Measurements from ENCODE around the gene MOB3A. TPM values are rescaled to one million over a fixed set of nuclear protein-coding genes. Genes with fewer than 3 reads are reported as not detected.

MOB3A gene
- total and polyA plus RNA-seq, 2 of the 8 experiments (the other 6 are each of a cell fraction or from before 2014, with no cell fraction given): 9.2 to 9.6 TPM

DNA sequence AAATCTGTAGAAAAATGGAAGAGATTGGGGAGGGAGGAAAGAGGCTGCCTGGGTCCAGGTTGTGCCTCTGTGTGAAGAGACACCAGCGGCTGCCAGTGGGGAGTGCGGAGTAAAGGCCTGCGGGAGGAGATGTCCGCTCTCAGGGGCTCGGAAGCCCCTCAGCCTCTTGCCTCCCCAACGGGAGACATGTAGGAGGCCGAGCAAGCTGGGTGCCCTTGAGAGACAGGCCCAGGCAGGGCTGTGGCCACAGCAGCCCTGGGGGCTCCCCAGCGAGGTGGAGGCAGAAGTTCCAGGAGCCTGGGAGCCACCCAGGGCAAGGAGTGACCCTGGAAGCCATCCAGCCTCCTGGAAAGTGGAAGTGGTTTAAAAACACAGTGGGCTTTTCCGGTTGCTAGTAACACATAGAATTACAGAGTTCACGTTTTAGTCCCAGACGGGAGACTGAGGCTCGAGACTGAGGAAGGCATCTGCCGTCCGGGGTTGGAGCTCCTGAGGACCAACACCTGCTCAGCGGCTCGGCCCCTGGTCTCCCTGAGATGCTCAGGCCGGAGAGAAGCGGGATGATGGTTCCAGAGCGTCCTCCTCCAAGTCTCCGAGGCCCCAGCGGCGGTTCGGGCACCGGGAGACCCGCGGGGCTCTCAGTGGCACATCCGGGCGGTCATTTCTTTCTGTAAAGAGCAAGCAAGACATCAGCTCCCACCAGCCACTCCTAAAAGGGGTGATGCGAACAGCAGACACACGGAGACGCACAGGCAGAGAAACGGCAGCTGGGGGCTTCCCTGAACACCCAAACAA, 23.2 kb downstream of the MOB3A start:
- Histone ChIP-seq H3K27me3 (replicated peaks in 1 of 4; ENCODE audit: control insufficient read depth in 3 of 4, extremely low read depth in 1 of 4, insufficient read depth in 3 of 4, low read length in 3 of 4) (no peaks in the 10 kb centered on the region), H2BK20ac (ENCODE audit: low read length) (no peak overlapping the region), H3K56ac (replicated peaks; ENCODE audit: insufficient read length, low read depth, low read length) (no peak overlapping the region), H3K4me2 (ENCODE audit: insufficient read depth in 1 of 2, low read depth in 2 of 2, low read length in 2 of 2) (no peak overlapping the region), H3K23ac (ENCODE audit: insufficient read length) (no peak overlapping the region), H2BK120ac (replicated peaks; ENCODE audit: low read depth, low read length) (no peak overlapping the region), H2BK5ac (ENCODE audit: low read depth, low read length) (no peak overlapping the region), H3K4me1 (replicated peaks in 1 of 4; ENCODE audit: control insufficient read depth in 3 of 4, insufficient read depth in 4 of 4, low read length in 3 of 4) (no peaks in the 10 kb centered on the region; a peak in 1 of 7 replicates), H4K20me1 (replicated peaks in 1 of 2; ENCODE audit: control insufficient read depth in 1 of 2, insufficient read depth in 2 of 2, low read length in 2 of 2) (no peaks in the 10 kb centered on the region), H3K9me3 (ENCODE audit: insufficient read depth in 2 of 2, low read depth in 1 of 2, low read length in 1 of 2) (no peaks in the 10 kb centered on the region), H2AFZ (ENCODE audit: low read length) (no peak overlapping the region), H3K18ac (ENCODE audit: extremely low read depth, low read length) (no peak overlapping the region), H3K9ac (replicated peaks in 1 of 4; ENCODE audit: extremely low read depth in 1 of 4, low read depth in 3 of 4, low read length in 3 of 4) (no peak overlapping the region), H3K36me3 (ENCODE audit: control insufficient read depth in 2 of 4, insufficient read depth in 4 of 4, low read length in 3 of 4) (peaks cover 0 to 3% (median 0%) of the 10 kb centered on the region in 4 experiments; a peak in 2 of 8 replicates), H4K8ac (ENCODE audit: extremely low read depth, insufficient read depth, low read length) (no peak overlapping the region), H4K5ac (ENCODE audit: insufficient read length, low read depth, low read length) (no peak overlapping the region), H4K91ac (replicated peaks; ENCODE audit: insufficient read length, low read length) (no peak overlapping the region), H2AK5ac (ENCODE audit: low read depth, low read length) (no peak overlapping the region), H3K79me2 (ENCODE audit: control insufficient read depth in 1 of 2, insufficient read depth in 2 of 2, low read length in 2 of 2) (no peaks in the 10 kb centered on the region), H3K23me2 (ENCODE audit: low read depth, low read length) (no peaks in the 10 kb centered on the region), H3K27ac (ENCODE audit: low read depth, low read length) (no peak overlapping the region), H3K14ac (ENCODE audit: insufficient read length) (no peak overlapping the region), H3K4ac (replicated peaks; ENCODE audit: insufficient read length, low read depth, low read length) (no peak overlapping the region), H2BK15ac (ENCODE audit: low read length) (no peak overlapping the region), H2BK12ac (ENCODE audit: low read depth, low read length) (no peak overlapping the region), H3K79me1 (ENCODE audit: low read depth, low read length) (no peaks in the 10 kb centered on the region), H3K4me3 (ENCODE audit: extremely low read depth in 1 of 4, insufficient read depth in 2 of 4, low read depth in 3 of 4, low read length in 4 of 4) (no peak overlapping the region)
- POLR2A ChIA-PET (ENCODE audit: partially characterized antibody): interaction anchor here (1.3 to 1.5 kb wide), 2 partner anchors 15 to 82 kb away, joined by 3 to 5 read pairs; no protein-coding TSS in a partner anchor
- DNase-seq (ENCODE audit: low read depth in 1 of 2, low spot score in 2 of 2): no peak
- 93% methylated on average over 32 of the region's 32 CpGs; no CpG with 5 or more reads in 1 of the 2 experiments for WGBS, 2 experiments (ENCODE audit: extremely low coverage in 1 of 2, insufficient coverage in 1 of 2, insufficient read length in 1 of 2, insufficient replicate concordance in 2 of 2, low coverage in 1 of 2, low lambda C conversion rate in 2 of 2, missing lambda C conversion rate in 1 of 2)
- CTCF ChIA-PET (ENCODE audit: partially characterized antibody): interaction anchor here (0.6 kb wide), 1 partner anchor 18 kb away, joined by 3 read pairs; no protein-coding TSS in a partner anchor
- no peak for FAIRE-seq
- TF ChIP-seq SUZ12 (IDR thresholded peaks at IDR 0.05; ENCODE audit: low read length) (no peak), TBP (IDR thresholded peaks at IDR 0.05; ENCODE audit: low read depth, low read length) (no peak), CEBPB (IDR thresholded peaks at IDR 0.05; ENCODE audit: low read depth, low read length) (no peak), CHD2 (IDR thresholded peaks at IDR 0.05; ENCODE audit: low read length) (no peak), SRF (IDR thresholded peaks at IDR 0.05; ENCODE audit: low read depth, low read length) (no peak), EGR1 (IDR thresholded peaks at IDR 0.05; ENCODE audit: borderline replicate concordance, low read depth, low read length) (no peak), RXRA (IDR thresholded peaks at IDR 0.05; ENCODE audit: insufficient read depth, low read depth, low read length) (no peak), JUND (IDR thresholded peaks at IDR 0.05; ENCODE audit: low read length) (no peak), CHD1 (IDR thresholded peaks at IDR 0.05; ENCODE audit: low read depth, low read length) (no peak), ASH2L (IDR thresholded peaks at IDR 0.05; ENCODE audit: low read length) (no peak), TEAD4 (IDR thresholded peaks at IDR 0.05; ENCODE audit: low read depth, low read length) (no peak), TAF1 (IDR thresholded peaks at IDR 0.05; ENCODE audit: low read depth, low read length) (no peak), KDM1A (IDR thresholded peaks at IDR 0.05; ENCODE audit: borderline replicate concordance, low read length) (no peak)
- TF ChIP-seq, protein P1, sequence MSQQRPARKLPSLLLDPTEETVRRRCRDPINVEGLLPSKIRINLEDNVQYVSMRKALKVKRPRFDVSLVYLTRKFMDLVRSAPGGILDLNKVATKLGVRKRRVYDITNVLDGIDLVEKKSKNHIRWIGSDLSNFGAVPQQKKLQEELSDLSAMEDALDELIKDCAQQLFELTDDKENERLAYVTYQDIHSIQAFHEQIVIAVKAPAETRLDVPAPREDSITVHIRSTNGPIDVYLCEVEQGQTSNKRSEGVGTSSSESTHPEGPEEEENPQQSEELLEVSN (IDR thresholded peaks at IDR 0.05): no peak

All from H1 (cell line).